ENCODE results near the gene C1orf94.

DNA sequence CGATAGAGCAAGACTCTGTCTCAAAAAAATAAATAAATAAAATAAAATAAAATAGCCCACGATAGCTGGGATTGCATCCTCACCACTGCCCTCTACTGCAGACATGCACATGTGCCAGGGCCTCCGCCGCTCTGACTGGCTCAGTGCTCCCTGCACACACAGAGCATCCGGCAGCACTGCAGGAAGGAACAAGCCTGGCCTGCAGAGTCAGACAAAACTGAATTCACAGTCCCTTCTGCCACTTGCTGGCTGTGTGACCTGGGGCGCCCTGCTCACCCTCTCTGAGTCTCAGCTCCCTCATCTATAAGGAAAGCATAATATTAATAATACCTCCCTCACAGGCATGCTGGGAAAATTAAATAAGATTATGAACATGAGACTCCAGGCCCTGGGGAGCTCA, 47.1 kb upstream of the C1orf94 start:
- no peak for TF ChIP-seq POLR2A (IDR thresholded peaks at IDR 0.05)
- TF ChIP-seq, protein P1, sequence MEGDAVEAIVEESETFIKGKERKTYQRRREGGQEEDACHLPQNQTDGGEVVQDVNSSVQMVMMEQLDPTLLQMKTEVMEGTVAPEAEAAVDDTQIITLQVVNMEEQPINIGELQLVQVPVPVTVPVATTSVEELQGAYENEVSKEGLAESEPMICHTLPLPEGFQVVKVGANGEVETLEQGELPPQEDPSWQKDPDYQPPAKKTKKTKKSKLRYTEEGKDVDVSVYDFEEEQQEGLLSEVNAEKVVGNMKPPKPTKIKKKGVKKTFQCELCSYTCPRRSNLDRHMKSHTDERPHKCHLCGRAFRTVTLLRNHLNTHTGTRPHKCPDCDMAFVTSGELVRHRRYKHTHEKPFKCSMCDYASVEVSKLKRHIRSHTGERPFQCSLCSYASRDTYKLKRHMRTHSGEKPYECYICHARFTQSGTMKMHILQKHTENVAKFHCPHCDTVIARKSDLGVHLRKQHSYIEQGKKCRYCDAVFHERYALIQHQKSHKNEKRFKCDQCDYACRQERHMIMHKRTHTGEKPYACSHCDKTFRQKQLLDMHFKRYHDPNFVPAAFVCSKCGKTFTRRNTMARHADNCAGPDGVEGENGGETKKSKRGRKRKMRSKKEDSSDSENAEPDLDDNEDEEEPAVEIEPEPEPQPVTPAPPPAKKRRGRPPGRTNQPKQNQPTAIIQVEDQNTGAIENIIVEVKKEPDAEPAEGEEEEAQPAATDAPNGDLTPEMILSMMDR (IDR thresholded peaks at IDR 0.05), result no peak
- TF ChIP-seq POLR2AphosphoS5 (IDR thresholded peaks at IDR 0.05), result no peak
- TF ChIP-seq EP300 (IDR thresholded peaks at IDR 0.05; ENCODE audit: low read depth), result no peak

Measured in transverse colon (tissue), 4 donors.